Stomach (tissue), 9 donors: ENCODE data around the gene MTR. TPM values are rescaled to one million over a fixed set of nuclear protein-coding genes. Genes with fewer than 3 reads are reported as not detected.
A peak's percentile ranks its signal among the peaks of the same experiment; 100 is the strongest.

Experiments
- DNase-seq, 2 donors: peaks; one replicate each; pipeline versions ENCODE4 v3.0.0 to v3.0.0-alpha.2; 2013 to 2019
- H3K27ac ChIP-seq, 5 donors: fragments of 200-600 bp in 4 of 5; sonication (generic) in 4 of 5; one replicate each; pipeline ENCODE4 v1.5.1; 2013 to 2019; ENCODE audit warnings: mild to moderate bottlenecking in 1 of 5, moderate library complexity in 1 of 5
- H3K27me3 ChIP-seq, 3 donors: fragments of 200-600 bp; sonication (generic); one replicate each; pipeline ENCODE4 v1.5.1; 2017 to 2019; ENCODE audit warnings: mixed run types in 1 of 3
- H3K36me3 ChIP-seq, 4 donors: fragments of 200-600 bp; sonication (generic); 1 replicate in 3 of 4; 2 replicates in 1 of 4; pipeline ENCODE4 v1.5.1; 2016 to 2019
- H3K4me1 ChIP-seq, 4 donors: fragments of 200-600 bp; sonication (generic); one replicate each; pipeline ENCODE4 v1.5.1; 2016 to 2019
- H3K4me3 ChIP-seq, 4 donors: fragments of 200-600 bp; sonication (generic) in 3 of 4; one replicate each; pipeline ENCODE4 v1.5.1; 2016 to 2019; ENCODE audit warnings: mild to moderate bottlenecking in 1 of 4
- H3K9me3 ChIP-seq, 4 donors: fragments of 200-600 bp; sonication (generic); one replicate each; pipeline ENCODE4 v1.5.1; 2016 to 2019
- EP300 ChIP-seq: sonication (generic); formaldehyde crosslinking; IDR thresholded peaks from one replicate; pipeline ENCODE4 v1.6.1; 2017; ENCODE audit warnings: antibody characterized with exemption
- POLR2A ChIP-seq, 4 donors: fragments of 450-650 bp; IDR thresholded peaks; one replicate each; pipeline ENCODE4 v1.6.1; 2016; ENCODE audit warnings: antibody characterized with exemption in 4 of 4, control low read depth in 2 of 4, mild to moderate bottlenecking in 1 of 4, moderate library complexity in 1 of 4
- POLR2AphosphoS5 ChIP-seq, 3 donors: sonication (generic); formaldehyde crosslinking; IDR thresholded peaks; one replicate each; pipeline ENCODE4 v1.6.1; 2016; ENCODE audit warnings: antibody characterized with exemption in 3 of 3
- WGBS, 5 donors: extraction: QIAGEN DNeasy Blood & Tissue Kit in 3 of 5; methylation state at CpG; one replicate each; pipeline versions ENCODE4 v1.1.5 to v1.1.7; 2013 to 2018; 5-methylcytosine and 5-hydroxymethylcytosine counted together
- intact Hi-C: fragments of 100-400 bp; cut with DNase I; formaldehyde crosslinking; loops from one replicate; pipeline ENCODE4 v1.15.1; 2023; ENCODE audit warnings: low total_unique reads
- polyA plus RNA-seq, 3 donors: library from polyadenylated mRNA; stranded (reverse); fragments of 200-250 nt; gene quantifications; one replicate each; pipeline ENCODE4 v1.2.3, GENCODE V29; 2013
- total RNA-seq, 5 donors: library from RNA; depleted of rRNA; stranded (reverse); fragments of >200 nt; gene quantifications; one replicate each; pipeline versions ENCODE4 v1.1.0 to v1.2.3, GENCODE V29; 2014 to 2016
- TF ChIP-seq, protein P1 (sequence below), 7 experiments: fragments of 450-650 bp in 4 of 7; fragments of 200-600 bp in 3 of 7; sonication (generic) in 3 of 7; IDR thresholded peaks; one replicate each; pipeline ENCODE4 v1.5.1; 2016 to 2019; ENCODE audit warnings: antibody characterized with exemption in 7 of 7, control low read depth in 2 of 7, mild to moderate bottlenecking in 1 of 7
- donor health status: healthy with polysubstance abuse.
- donor health status: Bipolar disorder and iron deficiency.
- donor health status: healthy.

Gene MTR
- total and polyA plus RNA-seq, 8 donors: 3.1 to 57.3 (median 23.6) TPM

DNA sequence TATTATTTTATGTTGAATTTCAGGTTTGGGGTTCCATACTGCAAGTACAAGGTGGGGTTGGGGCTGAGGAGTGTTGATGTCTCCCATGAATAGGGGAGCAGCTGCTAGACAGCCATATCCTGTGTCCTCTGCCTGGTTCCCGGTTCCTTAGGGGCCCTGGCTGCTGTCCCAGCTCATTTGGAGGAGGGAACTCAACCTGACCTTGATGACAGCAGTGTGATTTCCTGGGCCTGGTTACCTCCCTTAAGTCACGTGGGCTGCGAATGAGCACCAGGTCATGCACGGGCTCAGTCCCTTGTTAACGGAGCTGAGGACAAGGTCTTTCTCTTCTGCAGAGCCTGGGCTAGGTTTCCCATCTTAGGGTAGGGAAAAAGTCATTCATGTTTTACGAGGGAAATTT lies 85.1 kb downstream of the MTR start:
- Histone ChIP-seq H3K36me3 (peaks cover 11 to 87% (median 81%) of the 10 kb centered on the region in 4 donors), H3K4me3 (no peak overlapping the region), H3K27me3 (no peaks in the 10 kb centered on the region), H3K9me3 (no peaks in the 10 kb centered on the region), H3K27ac (no peak overlapping the region), H3K4me1 (no peaks in the 10 kb centered on the region)
- no peak for DNase-seq
- intact Hi-C loops: no loop called here
- TF ChIP-seq EP300 (no peak), POLR2A (IDR thresholded peaks at IDR 0.05) (no peak), POLR2AphosphoS5 (IDR thresholded peaks at IDR 0.05) (no peak)
- TF ChIP-seq, protein P1, sequence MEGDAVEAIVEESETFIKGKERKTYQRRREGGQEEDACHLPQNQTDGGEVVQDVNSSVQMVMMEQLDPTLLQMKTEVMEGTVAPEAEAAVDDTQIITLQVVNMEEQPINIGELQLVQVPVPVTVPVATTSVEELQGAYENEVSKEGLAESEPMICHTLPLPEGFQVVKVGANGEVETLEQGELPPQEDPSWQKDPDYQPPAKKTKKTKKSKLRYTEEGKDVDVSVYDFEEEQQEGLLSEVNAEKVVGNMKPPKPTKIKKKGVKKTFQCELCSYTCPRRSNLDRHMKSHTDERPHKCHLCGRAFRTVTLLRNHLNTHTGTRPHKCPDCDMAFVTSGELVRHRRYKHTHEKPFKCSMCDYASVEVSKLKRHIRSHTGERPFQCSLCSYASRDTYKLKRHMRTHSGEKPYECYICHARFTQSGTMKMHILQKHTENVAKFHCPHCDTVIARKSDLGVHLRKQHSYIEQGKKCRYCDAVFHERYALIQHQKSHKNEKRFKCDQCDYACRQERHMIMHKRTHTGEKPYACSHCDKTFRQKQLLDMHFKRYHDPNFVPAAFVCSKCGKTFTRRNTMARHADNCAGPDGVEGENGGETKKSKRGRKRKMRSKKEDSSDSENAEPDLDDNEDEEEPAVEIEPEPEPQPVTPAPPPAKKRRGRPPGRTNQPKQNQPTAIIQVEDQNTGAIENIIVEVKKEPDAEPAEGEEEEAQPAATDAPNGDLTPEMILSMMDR (IDR thresholded peaks at IDR 0.05): no peak
- WGBS, 5 donors: 66 to 94% (median 86%) methylated on average over 6 of the region's 6 CpGs

DNA sequence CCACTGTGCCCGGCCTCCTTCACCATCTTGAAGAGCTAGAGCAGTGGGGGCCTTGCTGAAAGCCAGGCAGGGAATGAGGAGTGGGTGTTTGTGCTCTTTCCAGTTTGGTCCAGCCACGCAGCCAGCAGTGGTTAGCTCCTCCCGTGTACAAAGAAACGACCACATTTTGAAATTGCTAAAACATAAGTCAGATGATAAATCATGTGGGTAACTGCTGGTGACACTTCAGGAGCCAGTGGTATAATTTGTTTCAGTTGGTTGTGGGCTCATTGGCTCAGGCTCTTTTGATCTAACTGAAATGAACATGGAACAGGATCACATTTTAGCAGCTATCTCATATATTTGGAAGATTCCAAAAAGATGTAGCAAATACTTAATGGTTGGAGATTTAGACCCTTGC lies 87.6 kb downstream of the MTR start:
- TF ChIP-seq, protein P1 (IDR thresholded peaks at IDR 0.05): no peak
- TF ChIP-seq POLR2A (IDR thresholded peaks at IDR 0.05): no peak
- TF ChIP-seq POLR2AphosphoS5 (IDR thresholded peaks at IDR 0.05): no peak
- no peak for TF ChIP-seq EP300
- WGBS, 5 donors: 61 to 89% (median 82%) methylated on average over 4 of the region's 4 CpGs

GRCh38 chr1:236886199-236886598 lies 91.1 kb downstream of the MTR start:
- 63 to 77% (median 71%) methylated on average over 1 of the region's 1 CpG for WGBS, 5 donors
- Histone ChIP-seq H3K4me3 (no peak overlapping the region), H3K27me3 (no peaks in the 10 kb centered on the region), H3K27ac (no peak overlapping the region), H3K9me3 (no peaks in the 10 kb centered on the region), H3K4me1 (peaks cover 0 to 13% (median 1%) of the 10 kb centered on the region in 4 donors), H3K36me3 (peaks cover 30 to 88% (median 81%) of the 10 kb centered on the region in 4 donors)
- TF ChIP-seq POLR2AphosphoS5 (IDR thresholded peaks at IDR 0.05) (no peak), POLR2A (IDR thresholded peaks at IDR 0.05) (no peak), EP300 (no peak)
- TF ChIP-seq, protein P1 (IDR thresholded peaks at IDR 0.05): no peak
- intact Hi-C loops: no loop called here
- DNase-seq: peak in 1 of 2 donors; percentile 21

More for the DNA sequence above, 87.6 kb downstream of the MTR start:
- Histone ChIP-seq H3K27ac (no peak overlapping the region), H3K27me3 (no peaks in the 10 kb centered on the region), H3K4me1 (no peaks in the 10 kb centered on the region), H3K9me3 (no peaks in the 10 kb centered on the region), H3K4me3 (no peak overlapping the region), H3K36me3 (peaks cover 25 to 89% (median 81%) of the 10 kb centered on the region in 4 donors)
- intact Hi-C loops: no loop called here
- no peak for DNase-seq

DNA sequence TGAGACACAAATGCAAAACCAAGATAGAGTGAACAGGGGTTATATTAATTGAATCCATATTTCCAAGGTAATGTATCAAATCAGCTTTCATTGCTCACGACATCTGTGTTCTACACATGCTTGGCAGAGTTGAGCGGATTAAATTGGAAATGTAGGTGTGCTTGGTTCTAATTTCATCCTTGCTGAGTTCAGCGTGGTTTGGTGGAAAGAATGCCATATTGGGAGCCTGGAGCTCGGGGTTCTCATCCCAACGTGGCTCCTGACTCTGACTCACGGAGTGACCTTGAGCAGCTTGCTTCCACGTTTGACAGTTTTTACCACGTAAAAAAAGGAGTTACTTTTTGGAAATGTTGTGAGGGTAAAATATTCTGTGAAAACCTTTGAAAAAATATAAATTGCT lies 92.0 kb downstream of the MTR start:
- TF ChIP-seq, protein P1 (IDR thresholded peaks at IDR 0.05): no peak
- TF ChIP-seq POLR2A (IDR thresholded peaks at IDR 0.05): no peak
- no peak for TF ChIP-seq POLR2AphosphoS5 (IDR thresholded peaks at IDR 0.05)
- TF ChIP-seq EP300: no peak
- intact Hi-C loops: no loop called here
- Histone ChIP-seq H3K9me3 (no peaks in the 10 kb centered on the region), H3K4me3 (no peak overlapping the region), H3K4me1 (peaks cover 0 to 18% (median 2%) of the 10 kb centered on the region in 4 donors), H3K36me3 (peaks cover 37 to 91% (median 81%) of the 10 kb centered on the region in 4 donors), H3K27ac (no peak overlapping the region), H3K27me3 (no peaks in the 10 kb centered on the region)
- no peak for DNase-seq
- 89 to 96% (median 95%) methylated on average over 8 of the region's 8 CpGs for WGBS, 5 donors
